ENCODE results near the gene NIPAL1. TPM values are rescaled to one million over a fixed set of nuclear protein-coding genes. Genes with fewer than 3 reads are reported as not detected.

Gene NIPAL1
- total RNA-seq, 2 donors from 2014 or later = 0.91 to 1.7 TPM

- DNase-seq (no peak), ATAC-seq (no peak)
- Mint-ChIP-seq H3K4me3 (no peak overlapping the region), H3K27me3 (no peaks in the 10 kb centered on the region), H3K4me1 (peaks cover 16% of the 10 kb centered on the region), H3K27ac (no peak overlapping the region), H3K36me3 (ENCODE audit: low read depth) (peaks cover 6% of the 10 kb centered on the region)
- H3K9me3 ChIP-seq (ENCODE audit: control insufficient read depth, low read length, poor library complexity, severe bottlenecking) = no peaks in the 10 kb centered on the region
Measured at GRCh38 chr4:48078425-48078824, 61.9 kb downstream of the NIPAL1 start.

- no peaks in the 10 kb centered on the region for H3K9me3 ChIP-seq (ENCODE audit: control insufficient read depth, low read length, poor library complexity, severe bottlenecking)
- Mint-ChIP-seq H3K4me1 (peaks cover 16% of the 10 kb centered on the region), H3K27ac (peak overlapping the region; percentile 77), H3K4me3 (no peak overlapping the region), H3K36me3 (ENCODE audit: low read depth) (peaks cover 6% of the 10 kb centered on the region), H3K27me3 (no peaks in the 10 kb centered on the region)
- DNase-seq (no peak), ATAC-seq (no peak)
Measured at GRCh38 chr4:48078862-48079655, 62.5 kb downstream of the NIPAL1 start.

GRCh38 chr4:48079972-48080391 lies 63.4 kb downstream of the NIPAL1 start:
- ATAC-seq = no peak
- peak overlapping the region; percentile 77 for H3K27ac Mint-ChIP-seq
- no peak for DNase-seq
- H3K9me3 ChIP-seq (ENCODE audit: control insufficient read depth, low read length, poor library complexity, severe bottlenecking) = no peaks in the 10 kb centered on the region
- no peaks in the 10 kb centered on the region for H3K27me3 Mint-ChIP-seq
- H3K36me3 Mint-ChIP-seq (ENCODE audit: low read depth) = peaks cover 6% of the 10 kb centered on the region
- no peak overlapping the region for H3K4me3 Mint-ChIP-seq
- H3K4me1 Mint-ChIP-seq = peaks cover 19% of the 10 kb centered on the region

- no peak for ATAC-seq
- Mint-ChIP-seq H3K27ac (no peak overlapping the region), H3K4me3 (no peak overlapping the region)
Measured at GRCh38 chr4:48081196-48081595, 64.6 kb downstream of the NIPAL1 start.

GRCh38 chr4:48082956-48083355 lies 66.4 kb downstream of the NIPAL1 start:
- Mint-ChIP-seq H3K36me3 (ENCODE audit: low read depth) (peaks cover 6% of the 10 kb centered on the region), H3K4me3 (no peak overlapping the region), H3K4me1 (peaks cover 22% of the 10 kb centered on the region), H3K27me3 (no peaks in the 10 kb centered on the region), H3K27ac (no peak overlapping the region)
- ATAC-seq = no peak
- H3K9me3 ChIP-seq (ENCODE audit: control insufficient read depth, low read length, poor library complexity, severe bottlenecking) = no peaks in the 10 kb centered on the region
- no peak for DNase-seq

More at GRCh38 chr4:48081196-48081595, 64.6 kb downstream of the NIPAL1 start:
- Mint-ChIP-seq H3K27me3 (no peaks in the 10 kb centered on the region), H3K36me3 (ENCODE audit: low read depth) (peaks cover 6% of the 10 kb centered on the region), H3K4me1 (peaks cover 21% of the 10 kb centered on the region)
- no peaks in the 10 kb centered on the region for H3K9me3 ChIP-seq (ENCODE audit: control insufficient read depth, low read length, poor library complexity, severe bottlenecking)
- DNase-seq = no peak

GRCh38 chr4:48085821-48086589 lies 69.4 kb downstream of the NIPAL1 start:
- no peaks in the 10 kb centered on the region for H3K9me3 ChIP-seq (ENCODE audit: control insufficient read depth, low read length, poor library complexity, severe bottlenecking)
- Mint-ChIP-seq H3K27ac (peak overlapping the region; percentile 11), H3K36me3 (ENCODE audit: low read depth) (peaks cover 5% of the 10 kb centered on the region), H3K4me3 (no peak overlapping the region), H3K27me3 (no peaks in the 10 kb centered on the region), H3K4me1 (peaks cover 14% of the 10 kb centered on the region)
- ATAC-seq (no peak), DNase-seq (no peak)

Other genes with a start within 250 kb of the NIPAL1 start
- gene CORIN, start 178.7 kb upstream of the NIPAL1 start, total RNA-seq = under 1 TPM; 0.07 to 0.26 TPM
- 10 to 100 TPM; 11.0 to 12.2 TPM for gene NFXL1, start 102.2 kb upstream of the NIPAL1 start, total RNA-seq
- gene CNGA1, start 91 bp upstream of the NIPAL1 start, total RNA-seq = not detected
- 10 to 100 TPM; 52.4 to 53.2 TPM for gene TXK, start 117.5 kb downstream of the NIPAL1 start, total RNA-seq

All from T-helper 17 cell (primary cell).